ENCODE data around the gene GMDS.

Gene GMDS

GRCh38 chr6:2225422-2226392 is 19.7 kb downstream of the GMDS start:
- Histone ChIP-seq H3K79me2 (ENCODE audit: control insufficient read depth, insufficient read depth, low read length, unreplicated experiment) (peaks cover 13% of the 10 kb centered on the region), H3K27me3 (ENCODE audit: insufficient read depth, low read length) (no peaks in the 10 kb centered on the region), H3K36me3 (ENCODE audit: insufficient read depth, low read length) (no peaks in the 10 kb centered on the region), H3K27ac (ENCODE audit: low read depth, low read length) (peak overlapping the region; percentile 55), H2AFZ (ENCODE audit: low read length, unreplicated experiment) (no peak overlapping the region), H3K4me3 (ENCODE audit: low read depth, low read length) (peak overlapping the region; percentile 39; the same call in 1 of the 2 replicates), H3K4me1 (ENCODE audit: control insufficient read depth, insufficient read depth, low read length, unreplicated experiment) (peaks cover 24% of the 10 kb centered on the region)

DNA sequence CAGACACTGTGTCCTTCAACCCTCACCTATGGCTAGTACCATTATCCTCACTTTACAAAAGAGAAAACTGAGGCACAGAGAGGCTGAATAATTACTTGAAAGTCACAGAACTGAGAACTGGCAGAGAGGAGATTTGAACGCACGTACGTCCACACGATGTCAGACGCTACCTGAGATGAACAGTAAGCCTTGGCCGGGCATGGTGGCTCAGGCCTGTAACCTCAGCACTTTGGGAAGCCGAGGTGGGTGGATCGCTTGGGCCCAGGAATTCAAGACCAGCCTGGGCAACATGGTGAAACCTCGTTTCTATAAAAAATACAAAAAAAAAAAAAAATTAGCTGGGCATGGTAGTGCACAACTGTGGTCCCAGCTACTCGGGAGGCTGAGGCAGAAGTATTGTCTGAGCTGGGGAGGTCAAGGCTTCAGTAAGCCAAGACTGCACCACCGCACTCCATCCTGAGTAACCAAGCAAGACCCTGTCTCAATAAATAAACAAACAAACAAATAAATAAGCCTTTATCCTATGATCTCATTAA is 20.5 kb downstream of the GMDS start:
- Histone ChIP-seq H2AFZ (ENCODE audit: low read length, unreplicated experiment) (no peak overlapping the region), H3K79me2 (ENCODE audit: control insufficient read depth, insufficient read depth, low read length, unreplicated experiment) (peaks cover 18% of the 10 kb centered on the region), H3K36me3 (ENCODE audit: insufficient read depth, low read length) (no peaks in the 10 kb centered on the region), H3K27ac (ENCODE audit: low read depth, low read length) (peak overlapping the region; percentile 55), H3K4me3 (ENCODE audit: low read depth, low read length) (peak overlapping the region; percentile 39; the same call in 1 of the 2 replicates), H3K27me3 (ENCODE audit: insufficient read depth, low read length) (no peaks in the 10 kb centered on the region), H3K4me1 (ENCODE audit: control insufficient read depth, insufficient read depth, low read length, unreplicated experiment) (peaks cover 24% of the 10 kb centered on the region)

DNA sequence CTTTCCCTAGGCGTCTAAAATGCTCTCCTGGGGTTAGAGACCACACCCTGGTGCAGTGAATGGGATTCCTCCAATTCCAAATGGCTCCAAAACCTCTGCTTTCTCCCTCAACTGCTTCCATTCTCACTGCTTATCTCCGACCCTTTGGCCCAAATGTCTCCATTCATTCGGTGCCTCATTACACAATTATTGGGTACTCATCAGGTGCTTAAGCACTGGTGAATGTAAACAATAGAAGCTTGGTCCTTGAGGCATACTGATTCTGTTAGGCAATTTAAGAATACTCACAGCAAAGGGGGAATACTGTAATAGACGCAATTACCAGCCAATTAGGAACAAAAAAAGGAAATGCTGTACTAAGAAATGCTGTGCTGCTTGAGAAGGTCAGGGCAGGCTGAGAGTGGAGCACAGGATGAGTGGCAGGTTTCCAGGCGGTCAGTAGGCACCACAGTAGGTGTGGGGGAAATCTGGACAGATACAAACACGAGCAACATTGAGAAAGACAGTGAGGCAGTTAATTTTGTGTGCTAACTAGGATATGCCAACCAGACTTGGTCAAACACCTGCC is 23.0 kb downstream of the GMDS start:
- H3K36me3 ChIP-seq (ENCODE audit: insufficient read depth, low read length), result no peaks in the 10 kb centered on the region
- peaks cover 24% of the 10 kb centered on the region for H3K4me1 ChIP-seq (ENCODE audit: control insufficient read depth, insufficient read depth, low read length, unreplicated experiment)
- peak overlapping the region; percentile 20; the same call in 1 of the 2 replicates for H3K27ac ChIP-seq (ENCODE audit: low read depth, low read length)
- peaks cover 15% of the 10 kb centered on the region for H3K79me2 ChIP-seq (ENCODE audit: control insufficient read depth, insufficient read depth, low read length, unreplicated experiment)
- no peaks in the 10 kb centered on the region for H3K27me3 ChIP-seq (ENCODE audit: insufficient read depth, low read length)
- peak overlapping the region; percentile 71 for H3K4me3 ChIP-seq (ENCODE audit: low read depth, low read length)
- peak overlapping the region; percentile 16 for H2AFZ ChIP-seq (ENCODE audit: low read length, unreplicated experiment)

DNA sequence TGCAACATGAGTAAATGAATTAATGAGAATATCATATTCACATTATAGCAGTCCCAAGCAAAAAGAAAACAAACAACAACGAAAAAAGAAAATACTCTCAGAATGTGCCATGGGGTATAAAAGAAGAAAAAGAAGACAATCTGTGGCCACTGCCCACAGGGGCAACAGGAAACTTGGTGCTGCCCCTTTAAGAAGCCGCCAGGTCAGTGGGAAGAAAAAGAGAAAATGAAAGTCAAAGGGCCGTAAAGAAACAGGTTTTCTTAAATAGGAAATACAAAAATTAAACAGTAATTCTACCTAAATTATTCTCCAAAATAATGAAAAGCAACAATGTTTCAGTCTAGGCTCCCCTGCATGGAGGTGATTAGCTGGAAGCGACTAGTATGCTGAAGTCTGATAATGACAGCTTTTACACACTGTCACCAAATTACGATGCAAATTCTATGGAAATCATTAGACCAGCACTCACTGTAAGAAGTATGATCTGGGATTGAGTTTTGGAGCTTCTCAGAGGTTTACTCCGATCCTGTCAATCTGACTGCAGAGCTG is 23.6 kb downstream of the GMDS start:
- H3K36me3 ChIP-seq (ENCODE audit: insufficient read depth, low read length), result no peaks in the 10 kb centered on the region
- H3K4me3 ChIP-seq (ENCODE audit: low read depth, low read length), result peak overlapping the region; percentile 71
- H3K27ac ChIP-seq (ENCODE audit: low read depth, low read length), result peak overlapping the region; percentile 20; the same call in 1 of the 2 replicates
- peak overlapping the region; percentile 16 for H2AFZ ChIP-seq (ENCODE audit: low read length, unreplicated experiment)
- peaks cover 15% of the 10 kb centered on the region for H3K79me2 ChIP-seq (ENCODE audit: control insufficient read depth, insufficient read depth, low read length, unreplicated experiment)
- peaks cover 24% of the 10 kb centered on the region for H3K4me1 ChIP-seq (ENCODE audit: control insufficient read depth, insufficient read depth, low read length, unreplicated experiment)
- H3K27me3 ChIP-seq (ENCODE audit: insufficient read depth, low read length), result no peaks in the 10 kb centered on the region

GRCh38 chr6:2220154-2220553 is 25.3 kb downstream of the GMDS start:
- no peak overlapping the region for H3K4me3 ChIP-seq (ENCODE audit: low read depth, low read length)
- H3K79me2 ChIP-seq (ENCODE audit: control insufficient read depth, insufficient read depth, low read length, unreplicated experiment), result peaks cover 15% of the 10 kb centered on the region
- H3K27ac ChIP-seq (ENCODE audit: low read depth, low read length), result no peak overlapping the region
- H3K27me3 ChIP-seq (ENCODE audit: insufficient read depth, low read length), result no peaks in the 10 kb centered on the region
- peaks cover 11% of the 10 kb centered on the region for H3K4me1 ChIP-seq (ENCODE audit: control insufficient read depth, insufficient read depth, low read length, unreplicated experiment)
- H2AFZ ChIP-seq (ENCODE audit: low read length, unreplicated experiment), result no peak overlapping the region
- H3K36me3 ChIP-seq (ENCODE audit: insufficient read depth, low read length), result no peaks in the 10 kb centered on the region

DNA sequence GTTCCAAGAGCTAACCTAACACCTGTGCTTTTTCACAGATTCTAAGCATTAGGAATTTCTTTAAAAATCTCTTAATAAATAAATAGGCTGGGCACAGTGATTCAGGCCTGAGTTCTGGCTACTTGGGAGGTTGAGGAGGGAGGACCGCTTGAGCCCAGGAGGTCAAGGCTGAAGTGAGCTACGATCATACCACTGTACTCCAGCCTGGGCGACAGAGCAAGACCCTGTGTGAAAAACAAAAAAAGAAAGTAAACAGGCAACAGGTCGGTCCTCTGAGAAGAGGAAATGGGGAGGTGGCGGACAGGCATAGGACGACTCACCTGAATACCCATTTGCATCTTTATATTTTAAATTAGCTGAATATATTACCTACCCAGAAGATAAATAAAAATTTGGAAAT is 26.5 kb downstream of the GMDS start:
- Histone ChIP-seq H2AFZ (ENCODE audit: low read length, unreplicated experiment) (no peak overlapping the region), H3K27me3 (ENCODE audit: insufficient read depth, low read length) (no peaks in the 10 kb centered on the region), H3K27ac (ENCODE audit: low read depth, low read length) (no peak overlapping the region), H3K79me2 (ENCODE audit: control insufficient read depth, insufficient read depth, low read length, unreplicated experiment) (peaks cover 10% of the 10 kb centered on the region), H3K4me3 (ENCODE audit: low read depth, low read length) (no peak overlapping the region), H3K4me1 (ENCODE audit: control insufficient read depth, insufficient read depth, low read length, unreplicated experiment) (peaks cover 4% of the 10 kb centered on the region), H3K36me3 (ENCODE audit: insufficient read depth, low read length) (no peaks in the 10 kb centered on the region)

- Histone ChIP-seq H3K27ac (ENCODE audit: low read depth, low read length) (no peak overlapping the region), H3K79me2 (ENCODE audit: control insufficient read depth, insufficient read depth, low read length, unreplicated experiment) (peaks cover 5% of the 10 kb centered on the region), H3K27me3 (ENCODE audit: insufficient read depth, low read length) (no peaks in the 10 kb centered on the region), H2AFZ (ENCODE audit: low read length, unreplicated experiment) (no peak overlapping the region), H3K36me3 (ENCODE audit: insufficient read depth, low read length) (no peaks in the 10 kb centered on the region), H3K4me1 (ENCODE audit: control insufficient read depth, insufficient read depth, low read length, unreplicated experiment) (no peaks in the 10 kb centered on the region), H3K4me3 (ENCODE audit: low read depth, low read length) (no peak overlapping the region)
Measured at GRCh38 chr6:2216794-2217383, 28.5 kb downstream of the GMDS start.

- H3K4me3 ChIP-seq (ENCODE audit: low read depth, low read length), result no peak overlapping the region
- no peak overlapping the region for H2AFZ ChIP-seq (ENCODE audit: low read length, unreplicated experiment)
- H3K27me3 ChIP-seq (ENCODE audit: insufficient read depth, low read length), result no peaks in the 10 kb centered on the region
- H3K4me1 ChIP-seq (ENCODE audit: control insufficient read depth, insufficient read depth, low read length, unreplicated experiment), result no peaks in the 10 kb centered on the region
- H3K27ac ChIP-seq (ENCODE audit: low read depth, low read length), result no peak overlapping the region
- H3K79me2 ChIP-seq (ENCODE audit: control insufficient read depth, insufficient read depth, low read length, unreplicated experiment), result peaks cover 4% of the 10 kb centered on the region
- no peaks in the 10 kb centered on the region for H3K36me3 ChIP-seq (ENCODE audit: insufficient read depth, low read length)
Measured at GRCh38 chr6:2215342-2215741, 30.1 kb downstream of the GMDS start.

DNA sequence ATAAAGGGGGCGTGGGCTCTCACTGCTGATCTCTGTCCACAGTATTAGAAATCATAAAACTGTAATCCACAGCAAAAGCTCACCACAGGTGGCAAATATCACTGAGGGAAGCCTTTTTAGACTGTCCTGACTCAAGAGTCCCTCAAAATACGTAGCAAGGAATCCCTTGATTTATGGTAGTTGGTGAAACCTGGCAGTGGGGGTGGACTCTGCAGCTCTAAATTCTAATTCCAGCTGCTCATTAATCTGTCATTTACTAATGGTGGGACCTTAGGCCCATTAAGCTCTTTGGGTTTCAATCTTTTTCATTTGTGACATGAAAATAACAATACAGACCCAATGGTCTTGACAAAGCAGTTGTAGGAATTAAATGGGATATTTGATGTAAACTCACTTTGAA is 32.3 kb downstream of the GMDS start:
- H3K4me3 ChIP-seq (ENCODE audit: low read depth, low read length), result no peak overlapping the region
- H3K36me3 ChIP-seq (ENCODE audit: insufficient read depth, low read length), result no peaks in the 10 kb centered on the region
- H2AFZ ChIP-seq (ENCODE audit: low read length, unreplicated experiment), result no peak overlapping the region
- H3K4me1 ChIP-seq (ENCODE audit: control insufficient read depth, insufficient read depth, low read length, unreplicated experiment), result no peaks in the 10 kb centered on the region
- no peaks in the 10 kb centered on the region for H3K79me2 ChIP-seq (ENCODE audit: control insufficient read depth, insufficient read depth, low read length, unreplicated experiment)
- H3K27ac ChIP-seq (ENCODE audit: low read depth, low read length), result no peak overlapping the region
- H3K27me3 ChIP-seq (ENCODE audit: insufficient read depth, low read length), result no peaks in the 10 kb centered on the region

DNA sequence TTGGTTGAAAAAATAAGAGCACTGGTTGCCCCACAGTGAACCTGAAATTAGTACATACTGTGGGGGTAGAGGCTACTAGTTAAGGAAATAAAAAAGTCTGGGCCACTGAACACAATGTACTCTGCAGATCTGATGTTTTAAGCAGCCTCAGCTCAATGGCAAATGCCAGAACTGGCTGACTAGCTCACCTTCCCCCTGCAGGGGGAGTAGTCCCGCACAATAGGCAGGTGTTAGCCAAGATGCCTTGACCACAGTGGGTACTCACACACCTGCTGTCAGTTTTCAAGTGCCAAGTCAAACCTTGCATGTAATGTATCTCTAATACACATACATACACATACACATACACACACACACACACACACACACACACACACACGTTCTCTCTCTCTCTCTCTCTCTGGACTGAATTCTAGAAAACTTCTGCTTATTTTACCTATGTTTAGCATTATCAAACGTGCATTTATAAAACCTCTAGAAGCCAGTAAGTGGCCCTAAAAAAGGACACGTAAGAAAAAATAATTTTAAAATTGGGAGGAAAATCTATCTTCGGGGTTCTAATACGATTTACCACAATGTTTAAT is 36.1 kb downstream of the GMDS start:
- no peak overlapping the region for H3K27ac ChIP-seq (ENCODE audit: low read depth, low read length)
- H2AFZ ChIP-seq (ENCODE audit: low read length, unreplicated experiment), result no peak overlapping the region
- H3K79me2 ChIP-seq (ENCODE audit: control insufficient read depth, insufficient read depth, low read length, unreplicated experiment), result no peaks in the 10 kb centered on the region
- H3K4me1 ChIP-seq (ENCODE audit: control insufficient read depth, insufficient read depth, low read length, unreplicated experiment), result no peaks in the 10 kb centered on the region
- no peaks in the 10 kb centered on the region for H3K36me3 ChIP-seq (ENCODE audit: insufficient read depth, low read length)
- no peaks in the 10 kb centered on the region for H3K27me3 ChIP-seq (ENCODE audit: insufficient read depth, low read length)
- no peak overlapping the region for H3K4me3 ChIP-seq (ENCODE audit: low read depth, low read length)

All from ACC112 (cell line).